ENCODE measurements around the gene TBX15.

Gene TBX15

DNA sequence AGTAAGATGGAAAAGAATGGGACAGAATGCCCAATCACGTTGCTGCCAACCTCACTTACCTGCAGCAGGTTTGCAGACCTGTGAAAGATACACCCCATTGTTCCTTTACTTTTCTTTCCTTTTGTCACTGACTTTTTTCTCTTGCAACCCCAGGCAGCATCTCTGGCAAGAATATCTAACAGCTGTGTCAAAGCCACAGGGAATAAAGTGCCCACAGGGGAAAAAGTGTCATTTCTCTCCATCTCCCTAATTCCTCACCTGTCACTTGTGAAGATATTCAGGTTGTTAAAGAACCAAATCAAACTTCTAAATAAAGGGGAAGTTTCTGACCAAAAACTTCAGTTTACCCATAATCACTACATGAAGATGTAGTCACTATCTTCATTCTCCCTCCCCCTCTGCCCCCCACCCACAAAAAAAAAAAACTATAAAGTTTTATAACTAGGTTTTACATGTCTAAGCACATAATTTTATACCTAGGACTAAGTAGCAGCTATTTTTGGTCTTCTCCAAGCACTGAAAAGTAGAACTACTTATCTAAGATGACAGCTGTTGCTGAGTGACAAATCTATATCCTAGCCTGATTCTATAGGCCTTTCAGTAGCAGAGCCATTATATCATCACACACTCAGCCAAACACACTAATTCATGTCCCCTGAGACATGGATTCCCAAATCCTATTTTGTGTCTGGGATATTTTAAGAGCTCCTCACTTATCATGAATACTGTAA, 54.9 kb downstream of the TBX15 start:
- in situ Hi-C loops (cut with MboI; ENCODE audit: low pct_unique_long_range_greater_than_20kb, low sequenced_read_pairs, unreplicated experiment) = no loop called here
- DNase-seq (ENCODE audit: low spot score) = no peak
- TF ChIP-seq, protein P1, sequence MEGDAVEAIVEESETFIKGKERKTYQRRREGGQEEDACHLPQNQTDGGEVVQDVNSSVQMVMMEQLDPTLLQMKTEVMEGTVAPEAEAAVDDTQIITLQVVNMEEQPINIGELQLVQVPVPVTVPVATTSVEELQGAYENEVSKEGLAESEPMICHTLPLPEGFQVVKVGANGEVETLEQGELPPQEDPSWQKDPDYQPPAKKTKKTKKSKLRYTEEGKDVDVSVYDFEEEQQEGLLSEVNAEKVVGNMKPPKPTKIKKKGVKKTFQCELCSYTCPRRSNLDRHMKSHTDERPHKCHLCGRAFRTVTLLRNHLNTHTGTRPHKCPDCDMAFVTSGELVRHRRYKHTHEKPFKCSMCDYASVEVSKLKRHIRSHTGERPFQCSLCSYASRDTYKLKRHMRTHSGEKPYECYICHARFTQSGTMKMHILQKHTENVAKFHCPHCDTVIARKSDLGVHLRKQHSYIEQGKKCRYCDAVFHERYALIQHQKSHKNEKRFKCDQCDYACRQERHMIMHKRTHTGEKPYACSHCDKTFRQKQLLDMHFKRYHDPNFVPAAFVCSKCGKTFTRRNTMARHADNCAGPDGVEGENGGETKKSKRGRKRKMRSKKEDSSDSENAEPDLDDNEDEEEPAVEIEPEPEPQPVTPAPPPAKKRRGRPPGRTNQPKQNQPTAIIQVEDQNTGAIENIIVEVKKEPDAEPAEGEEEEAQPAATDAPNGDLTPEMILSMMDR (IDR thresholded peaks at IDR 0.05; ENCODE audit: extremely low read depth, insufficient read depth, missing control alignments) = no peak

DNA sequence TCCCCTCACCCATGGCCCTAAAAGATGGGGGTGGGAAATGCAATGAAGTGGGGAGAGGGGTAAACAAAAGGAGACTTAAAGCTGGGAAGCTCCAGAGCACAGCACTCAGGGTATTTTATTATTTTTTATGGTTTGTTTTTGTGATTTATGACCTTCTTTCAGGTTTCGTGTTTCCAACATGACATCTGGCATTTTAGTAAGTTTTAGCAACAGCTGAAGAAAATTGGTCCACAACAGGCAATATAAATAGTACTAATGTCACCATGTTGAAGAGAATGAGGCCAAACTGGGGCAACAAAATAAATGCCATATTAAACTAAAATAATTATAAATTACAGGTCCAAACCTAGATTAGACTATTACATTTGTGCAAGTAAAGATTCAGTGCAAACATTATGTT, 56.3 kb downstream of the TBX15 start:
- in situ Hi-C loops (cut with MboI; ENCODE audit: low pct_unique_long_range_greater_than_20kb, low sequenced_read_pairs, unreplicated experiment) = no loop called here
- DNase-seq (ENCODE audit: low spot score) = no peak
- TF ChIP-seq, protein P1 (IDR thresholded peaks at IDR 0.05; ENCODE audit: extremely low read depth, insufficient read depth, missing control alignments) = no peak

DNA sequence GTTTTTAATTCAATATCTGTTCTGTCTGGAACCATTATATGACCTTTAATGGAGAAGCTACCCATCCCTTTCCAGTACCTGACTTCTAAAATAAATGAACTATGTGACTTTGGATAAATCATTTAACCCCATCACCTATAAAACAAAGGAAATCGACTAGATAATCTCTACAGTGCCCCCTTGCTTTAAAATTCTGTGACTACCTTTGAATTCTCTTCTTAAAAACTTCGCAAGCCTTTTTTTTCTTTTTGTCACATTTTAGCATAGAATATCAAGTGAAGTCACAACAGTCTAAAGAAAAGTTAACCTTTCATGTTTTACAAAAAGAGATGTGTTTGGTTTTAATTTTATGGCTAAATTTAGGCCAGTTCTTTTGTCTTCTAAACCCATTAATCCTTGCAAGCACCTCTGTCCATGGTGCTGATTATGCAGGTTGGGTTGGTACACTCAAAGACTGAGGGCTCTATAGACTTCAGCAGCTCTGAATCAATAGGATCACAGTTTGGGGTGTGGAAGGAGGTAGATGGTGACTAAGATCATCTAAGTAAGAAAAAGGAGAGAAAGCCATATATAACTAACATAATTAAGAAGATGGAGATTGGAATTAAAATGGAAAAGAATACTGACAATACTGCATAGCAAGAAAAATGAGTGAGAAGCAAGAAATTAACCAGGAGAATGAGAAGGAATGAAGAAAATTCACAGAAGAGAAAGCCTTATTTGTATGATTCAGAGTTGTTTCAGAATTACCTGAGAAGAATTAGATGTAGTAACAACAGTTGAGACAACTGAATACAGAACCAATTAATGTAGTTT, 59.2 kb downstream of the TBX15 start:
- no peak for DNase-seq (ENCODE audit: low spot score)
- TF ChIP-seq, protein P1 (IDR thresholded peaks at IDR 0.05; ENCODE audit: extremely low read depth, insufficient read depth, missing control alignments) = no peak
- in situ Hi-C loops (cut with MboI; ENCODE audit: low pct_unique_long_range_greater_than_20kb, low sequenced_read_pairs, unreplicated experiment) = no loop called here

DNA sequence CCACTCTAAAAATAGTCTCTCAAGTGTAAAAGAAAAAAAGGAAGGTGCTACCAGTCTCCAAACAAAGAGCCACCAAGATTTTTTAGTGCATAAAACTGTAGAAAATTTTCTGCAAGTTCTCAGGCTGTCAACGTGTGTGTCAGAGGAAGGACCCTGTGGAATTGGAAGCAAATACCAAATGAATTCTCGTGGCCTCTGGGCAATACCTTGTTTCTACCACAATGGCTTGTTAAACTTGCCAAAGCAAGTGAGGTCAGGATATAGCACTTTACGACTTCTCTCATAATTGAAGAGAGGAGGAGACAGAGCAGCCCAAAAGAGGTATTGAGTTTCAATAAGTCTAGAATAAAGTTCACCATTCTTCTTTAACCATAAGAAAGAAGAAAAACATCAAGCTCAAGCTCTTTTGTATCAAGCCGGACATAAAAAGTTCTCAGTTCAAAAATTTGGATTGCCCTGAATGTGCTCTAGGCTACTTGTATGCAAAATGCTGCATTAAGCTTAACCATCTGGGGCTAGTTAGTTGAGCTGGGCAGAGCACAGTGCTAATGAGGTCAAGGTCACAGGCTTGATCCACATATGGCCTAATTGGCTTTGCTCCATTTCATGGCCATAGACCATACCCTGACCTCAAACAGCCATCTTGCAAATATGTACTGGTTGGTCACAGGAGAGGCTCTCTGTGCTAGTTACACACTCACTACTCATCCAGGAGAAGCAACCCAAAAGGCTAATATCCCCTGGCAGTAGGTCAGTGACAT, 60.5 kb downstream of the TBX15 start:
- DNase-seq (ENCODE audit: low spot score) = no peak
- TF ChIP-seq, protein P1 (IDR thresholded peaks at IDR 0.05; ENCODE audit: extremely low read depth, insufficient read depth, missing control alignments) = no peak
- in situ Hi-C loops (cut with MboI; ENCODE audit: low pct_unique_long_range_greater_than_20kb, low sequenced_read_pairs, unreplicated experiment) = no loop called here

DNA sequence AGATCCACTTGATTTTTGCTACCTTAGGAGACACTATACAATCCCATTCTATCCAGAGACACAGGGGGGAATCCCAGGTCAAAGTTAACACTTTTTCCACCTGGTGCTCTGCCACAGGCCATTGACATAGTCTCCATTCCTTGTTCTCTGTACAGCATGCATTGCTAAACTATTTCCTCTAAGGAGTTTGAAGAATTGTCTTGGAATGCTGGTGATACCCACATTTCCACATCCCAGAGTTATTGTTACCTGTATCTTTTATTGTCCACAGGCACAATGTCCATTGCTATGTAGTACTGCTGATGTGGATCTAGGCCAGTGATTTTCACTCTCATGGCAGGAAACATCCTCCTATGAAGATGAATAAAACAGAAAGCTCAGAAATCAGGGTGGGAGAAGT, 61.9 kb downstream of the TBX15 start:
- in situ Hi-C loops (cut with MboI; ENCODE audit: low pct_unique_long_range_greater_than_20kb, low sequenced_read_pairs, unreplicated experiment) = no loop called here
- no peak for DNase-seq (ENCODE audit: low spot score)
- TF ChIP-seq, protein P1 (IDR thresholded peaks at IDR 0.05; ENCODE audit: extremely low read depth, insufficient read depth, missing control alignments) = no peak

DNA sequence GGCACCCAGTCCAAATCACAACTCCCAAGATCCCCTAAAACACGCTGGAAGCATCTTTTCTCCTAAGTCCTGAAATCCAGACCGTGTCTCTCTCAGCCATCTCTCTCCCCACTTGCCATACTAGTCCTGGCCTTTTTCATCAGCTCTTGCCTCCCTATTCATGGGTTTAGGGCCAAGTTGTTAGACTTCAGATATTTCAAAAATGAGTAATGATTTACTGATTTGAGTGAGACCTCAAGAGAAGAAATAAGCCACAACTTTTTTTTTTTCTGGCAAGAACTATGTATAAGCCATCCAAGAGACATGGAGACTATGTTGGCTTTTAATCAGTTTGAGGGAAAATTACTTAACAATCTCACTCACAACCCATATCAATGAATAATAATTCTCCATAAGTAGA, 62.5 kb downstream of the TBX15 start:
- no peak for DNase-seq (ENCODE audit: low spot score)
- in situ Hi-C loops (cut with MboI; ENCODE audit: low pct_unique_long_range_greater_than_20kb, low sequenced_read_pairs, unreplicated experiment) = no loop called here
- TF ChIP-seq, protein P1 (IDR thresholded peaks at IDR 0.05; ENCODE audit: extremely low read depth, insufficient read depth, missing control alignments) = no peak
